ENCODE results near the gene SF3A1.
"Not testable (repeated sequence)": the region's sequence is repeated elsewhere in the genome, so short reads cannot be mapped to it uniquely, and the experiment has no call there.

SF3A1 gene

GRCh38 chr22:30347255-30347892 lies 9.3 kb downstream of the SF3A1 start:
- no peak for DNase-seq

GRCh38 chr22:30344447-30345200 lies 12.1 kb downstream of the SF3A1 start:
- no peak for DNase-seq

GRCh38 chr22:30340911-30341685 lies 15.6 kb downstream of the SF3A1 start:
- peak; percentile 82 for DNase-seq

GRCh38 chr22:30338802-30339201 lies 17.9 kb downstream of the SF3A1 start:
- DNase-seq = no peak

GRCh38 chr22:30338341-30338740 lies 18.4 kb downstream of the SF3A1 start:
- DNase-seq = not testable (repeated sequence)

DNA sequence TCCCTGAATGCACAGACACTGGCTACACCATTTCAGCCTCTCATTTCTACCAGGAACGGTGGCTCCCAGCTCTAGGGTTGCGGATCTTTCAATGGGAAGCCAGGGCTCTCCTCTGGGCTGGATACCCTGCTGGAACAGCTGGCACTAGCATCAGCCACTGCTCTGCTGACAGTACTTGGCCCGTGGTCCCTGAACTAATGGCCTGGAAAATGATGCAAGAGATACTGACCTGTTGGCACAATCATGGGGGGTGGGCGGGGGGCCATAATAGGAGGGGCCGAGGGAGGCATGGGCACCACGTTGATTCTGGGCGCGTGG lies 19.3 kb downstream of the SF3A1 start:
- no peak for DNase-seq

DNA sequence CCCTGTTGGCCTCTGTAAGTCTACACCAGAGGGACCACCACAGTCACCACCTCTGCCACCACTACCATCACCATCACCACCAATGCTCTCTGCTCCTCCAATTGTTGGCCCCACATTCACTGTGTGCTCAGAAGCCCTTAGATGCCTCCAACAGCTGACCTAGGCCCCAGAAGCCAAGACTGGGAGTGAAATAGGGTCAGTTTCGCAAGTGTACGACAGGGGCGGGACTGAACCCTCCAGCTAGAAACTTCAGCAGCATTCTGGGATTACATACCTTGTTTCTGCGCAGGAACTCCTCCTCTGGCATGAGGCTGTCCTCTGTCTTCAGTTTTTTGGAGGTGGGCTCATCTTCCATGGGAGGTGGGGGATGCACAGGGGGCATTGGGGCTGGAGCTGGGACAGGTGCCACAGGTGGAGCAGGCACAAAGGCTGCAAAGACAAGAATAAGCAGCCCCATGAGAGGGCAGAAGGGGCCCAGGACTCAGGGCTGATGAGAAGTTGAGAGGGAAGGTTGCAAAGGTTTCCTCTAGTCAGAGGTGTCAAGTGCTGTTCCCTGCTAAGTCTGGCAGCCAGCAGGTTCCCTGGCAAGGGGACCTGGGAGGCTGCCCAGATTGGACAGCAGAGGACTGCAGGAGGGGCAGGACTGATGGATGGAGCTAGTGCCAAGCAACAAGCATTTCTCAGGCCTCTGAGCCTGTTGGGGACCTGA lies 19.8 kb downstream of the SF3A1 start:
- no peak for DNase-seq

DNA sequence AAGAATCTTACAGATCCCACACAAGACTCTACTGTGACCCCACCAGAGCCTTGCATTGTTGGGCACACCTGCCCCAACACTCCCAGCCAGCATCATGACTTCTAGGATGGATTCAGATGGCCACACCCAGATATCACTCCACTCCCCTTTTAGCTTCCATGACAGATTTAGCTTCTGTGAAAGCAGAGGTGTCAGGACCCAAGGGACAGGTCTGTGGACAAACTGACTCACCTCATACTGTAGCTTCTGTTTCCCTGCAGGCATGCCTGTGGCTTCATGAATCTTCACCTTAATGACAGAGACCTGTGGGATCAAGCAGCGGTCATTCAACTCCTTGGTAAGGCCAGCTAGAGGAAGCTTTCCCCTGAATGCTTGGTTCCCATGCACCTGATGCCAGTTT lies 21.5 kb downstream of the SF3A1 start:
- no peak for DNase-seq

GRCh38 chr22:30334646-30335045 lies 22.0 kb downstream of the SF3A1 start:
- no peak for DNase-seq

GRCh38 chr22:30333707-30334087 lies 23.0 kb downstream of the SF3A1 start:
- DNase-seq = no peak

- DNase-seq = no peak
Measured at GRCh38 chr22:30332994-30333706, 23.5 kb downstream of the SF3A1 start.

DNA sequence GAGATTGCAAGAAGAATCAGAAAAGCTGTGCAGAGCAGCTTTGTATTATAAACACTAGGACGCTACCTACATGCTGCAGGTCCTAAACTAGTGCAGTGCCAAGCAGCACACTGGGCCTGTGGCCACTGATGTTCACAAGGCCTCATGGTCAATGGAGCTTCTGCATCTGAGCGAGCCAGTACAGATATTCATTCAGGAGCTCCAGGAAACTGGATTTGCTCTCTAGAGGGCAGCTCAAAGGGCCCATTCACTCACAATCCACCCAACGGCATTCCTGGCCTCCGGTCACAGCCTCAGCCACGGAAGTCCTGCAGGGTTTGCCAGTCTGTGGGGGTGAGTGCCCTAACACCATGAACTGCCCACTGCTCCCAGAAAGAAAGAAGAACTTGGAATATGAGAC lies 24.1 kb downstream of the SF3A1 start:
- DNase-seq = no peak

DNA sequence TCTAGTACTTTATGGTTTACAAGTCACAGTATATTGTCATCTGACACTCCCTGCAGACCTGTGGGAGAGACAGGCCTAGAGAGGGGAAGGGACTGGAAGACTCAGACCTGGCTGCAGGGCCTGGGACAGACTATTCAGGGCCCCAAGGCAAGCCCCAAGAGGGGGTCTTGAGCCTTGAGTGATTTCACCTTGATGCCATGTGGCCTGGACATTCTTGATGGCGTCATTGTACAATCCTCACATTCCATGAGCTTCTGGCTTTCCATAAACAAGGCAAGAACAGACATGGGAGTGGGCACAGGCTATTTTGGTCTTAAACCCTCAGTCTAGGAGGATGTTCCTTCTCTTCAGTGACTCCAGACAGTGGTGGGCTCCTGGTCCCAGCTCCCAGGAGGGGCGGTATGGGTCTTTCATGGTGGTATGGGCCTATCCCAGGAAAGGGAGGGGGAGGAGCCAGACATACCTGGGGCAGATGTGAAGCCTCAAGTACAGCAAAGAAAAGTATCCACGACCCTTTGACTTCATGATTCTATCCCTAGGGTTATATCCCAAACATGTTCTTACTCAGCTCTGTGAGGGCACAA lies 28.1 kb downstream of the SF3A1 start:
- DNase-seq = no peak

- no peak for DNase-seq
Measured at GRCh38 chr22:30327864-30328345, 28.8 kb downstream of the SF3A1 start.

- DNase-seq = peak; percentile 93
Measured at GRCh38 chr22:30326706-30327362, 29.9 kb downstream of the SF3A1 start, which contains the start of gene TBC1D10A. Gene TBC1D10A (minus strand): TSS chr22:30326941. CDS start chr22:30326881, 60 bp downstream.

DNA sequence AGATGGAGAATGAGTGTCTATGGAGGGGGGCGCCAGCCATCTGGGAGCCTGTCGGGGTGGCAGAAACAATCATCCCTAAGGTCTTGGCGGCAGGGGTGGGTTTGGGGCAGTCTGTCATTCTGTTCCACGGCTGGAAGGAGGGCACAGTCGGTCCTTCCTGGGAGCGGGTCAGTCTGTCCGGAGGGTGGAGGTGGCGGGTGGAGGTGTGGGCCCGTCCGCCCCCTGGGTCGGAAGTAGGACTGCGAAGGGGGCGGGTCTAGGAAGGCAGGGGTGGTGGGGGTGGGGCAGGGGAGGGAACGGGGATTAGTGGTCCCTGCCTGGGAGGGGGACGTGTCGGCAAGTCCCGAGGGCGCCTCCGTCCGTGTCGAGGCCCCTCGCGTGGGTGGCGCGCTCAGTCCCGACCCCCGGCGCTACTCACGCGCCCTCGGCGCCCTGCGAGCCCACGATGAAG lies 30.4 kb downstream of the SF3A1 start:
- peak; percentile 51 for DNase-seq

- no peak for DNase-seq
Measured at GRCh38 chr22:30325724-30326254, 30.9 kb downstream of the SF3A1 start.

- no peak for DNase-seq
Measured at GRCh38 chr22:30325065-30325720, 31.5 kb downstream of the SF3A1 start.

- DNase-seq = no peak
Measured at GRCh38 chr22:30324014-30324730, 32.5 kb downstream of the SF3A1 start.

DNA sequence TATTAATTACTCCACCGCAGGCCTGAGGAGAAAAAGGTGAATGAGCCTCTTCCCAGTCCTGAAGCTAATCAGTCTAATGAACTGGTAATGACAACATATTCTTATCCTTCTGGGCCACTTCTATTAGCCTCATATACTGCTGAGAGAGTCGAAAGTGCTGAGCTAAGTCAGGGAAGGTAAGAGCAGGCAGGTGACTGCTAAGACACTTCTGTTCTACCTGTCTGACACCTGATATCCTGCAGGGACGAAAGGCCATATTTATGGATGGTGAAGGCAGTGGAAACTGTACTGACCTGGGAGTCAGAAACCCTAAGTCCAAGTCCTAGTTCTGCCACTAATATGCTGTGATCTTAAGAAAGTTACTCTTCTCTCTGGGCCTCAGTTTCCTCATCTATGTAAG lies 33.4 kb downstream of the SF3A1 start:
- no peak for DNase-seq

Measured in femur (tissue), 1 donor.